Spleen (tissue), 11 donors: Measurements from ENCODE around the gene CEP55. TPM values are rescaled to one million over a fixed set of nuclear protein-coding genes. Genes with fewer than 3 reads are reported as not detected.
"Not testable (repeated sequence)": the region's sequence is repeated elsewhere in the genome, so short reads cannot be mapped to it uniquely, and the experiment has no call there.

Experiments used
- DNase-seq: peaks from one replicate; pipeline ENCODE4 v3.0.0-alpha.2; 2020
- H3K27ac ChIP-seq, 8 donors: fragments of 200-600 bp; sonication (generic) in 7 of 8; 1 replicate in 4 of 8; 2 replicates in 4 of 8; pipeline versions ENCODE4 v1.5.0 to v1.8.0; 2016 to 2021; ENCODE audit warnings: inconsistent platforms in 4 of 8, mild to moderate bottlenecking in 4 of 8, moderate library complexity in 1 of 8
- H3K27me3 ChIP-seq, 7 donors: fragments of 200-600 bp; sonication (generic) in 6 of 7; replicated peaks in 1 of 7; 1 replicate in 4 of 7; 2 replicates in 3 of 7; pipeline versions ENCODE4 v1.5.0 to v1.8.0; 2016 to 2021; ENCODE audit warnings: inconsistent platforms in 3 of 7, mild to moderate bottlenecking in 1 of 7
- H3K36me3 ChIP-seq, 6 donors: fragments of 200-600 bp; sonication (generic) in 5 of 6; 1 replicate in 4 of 6; 2 replicates in 2 of 6; pipeline versions ENCODE4 v1.5.0 to v1.8.0; 2016 to 2021; ENCODE audit warnings: inconsistent platforms in 2 of 6
- H3K4me1 ChIP-seq, 6 donors: fragments of 200-600 bp; sonication (generic) in 5 of 6; 1 replicate in 3 of 6; 2 replicates in 3 of 6; pipeline versions ENCODE4 v1.5.0 to v1.8.0; 2016 to 2021; ENCODE audit warnings: inconsistent platforms in 3 of 6
- H3K4me3 ChIP-seq, 8 donors: fragments of 200-600 bp; sonication (generic) in 7 of 8; 1 replicate in 4 of 8; 2 replicates in 4 of 8; pipeline versions ENCODE4 v1.5.0 to v1.8.0; 2016 to 2021; ENCODE audit warnings: inconsistent platforms in 4 of 8, mild to moderate bottlenecking in 4 of 8, moderate library complexity in 2 of 8
- H3K9me3 ChIP-seq, 8 donors: fragments of 200-600 bp; sonication (generic) in 7 of 8; 1 replicate in 4 of 8; 2 replicates in 4 of 8; pipeline versions ENCODE4 v1.5.0 to v1.8.0; 2016 to 2021; ENCODE audit warnings: inconsistent platforms in 4 of 8
- POLR2A ChIP-seq, 3 donors: fragments of 450-650 bp; IDR thresholded peaks; one replicate each; pipeline ENCODE4 v1.5.1; 2017; ENCODE audit warnings: antibody characterized with exemption in 3 of 3, mild to moderate bottlenecking in 1 of 3
- POLR2AphosphoS5 ChIP-seq, 3 donors: sonication (generic); formaldehyde crosslinking; IDR thresholded peaks; one replicate each; pipeline ENCODE4 v1.5.1; 2017; ENCODE audit warnings: antibody characterized with exemption in 3 of 3
- WGBS, 5 donors: extraction: QIAGEN DNeasy Blood & Tissue Kit in 3 of 5; methylation state at CpG; one replicate each; pipeline versions ENCODE4 v1.1.5 to v1.1.7; 2013 to 2018; 5-methylcytosine and 5-hydroxymethylcytosine counted together
- intact Hi-C: fragments of 100-400 bp; cut with DNase I; formaldehyde crosslinking; loops from one replicate; pipeline ENCODE4 v1.15.0; 2023; ENCODE audit warnings: low total_unique reads
- polyA plus RNA-seq, 3 donors: library from polyadenylated mRNA; stranded (reverse); fragments of 200-250 nt; gene quantifications; one replicate each; pipeline ENCODE4 v1.2.1, GENCODE V29; 2013
- total RNA-seq, 7 donors: library from RNA; depleted of rRNA in 3 of 7; stranded (reverse); fragments of >200 nt in 3 of 7; fragmentation: NEBNext Ultra II Directional in 4 of 7; extraction: Animal tissue kit (Norgen Biotek cat#: 25700) in 4 of 7; gene quantifications; one replicate each; pipeline versions ENCODE4 v1.1.0 to v1.2.1, GENCODE V29; 2016 to 2021
- TF ChIP-seq, protein P1 (sequence below), 11 experiments: fragments of 200-600 bp in 7 of 11; fragments of 450-650 bp in 4 of 11; sonication (generic) in 4 of 11; IDR thresholded peaks in 8 of 11; conservative IDR thresholded peaks in 3 of 11; 1 replicate in 7 of 11; 2 replicates in 4 of 11; pipeline versions ENCODE4 v1.4.0 to v1.8.0; 2016 to 2021; ENCODE audit warnings: antibody characterized with exemption in 11 of 11, inconsistent platforms in 4 of 11, mild to moderate bottlenecking in 1 of 11
- donor health status: healthy with polysubstance abuse.
- donor health status: DM: no; HTN: no; CAD: no; lungs with moderate emphysema.
- donor health status: DM: no; HTN: no; CAD: no.
- donor health status: Bipolar disorder and iron deficiency.
- donor health status: healthy.
- donor health status: DM: no; HTN: no; CAD: no.
- donor health status: DM: yes; HTN: yes; CAD: no.

CEP55 gene
- total and polyA plus RNA-seq, 10 donors: 0.95 to 6.6 (median 3.1) TPM

DNA sequence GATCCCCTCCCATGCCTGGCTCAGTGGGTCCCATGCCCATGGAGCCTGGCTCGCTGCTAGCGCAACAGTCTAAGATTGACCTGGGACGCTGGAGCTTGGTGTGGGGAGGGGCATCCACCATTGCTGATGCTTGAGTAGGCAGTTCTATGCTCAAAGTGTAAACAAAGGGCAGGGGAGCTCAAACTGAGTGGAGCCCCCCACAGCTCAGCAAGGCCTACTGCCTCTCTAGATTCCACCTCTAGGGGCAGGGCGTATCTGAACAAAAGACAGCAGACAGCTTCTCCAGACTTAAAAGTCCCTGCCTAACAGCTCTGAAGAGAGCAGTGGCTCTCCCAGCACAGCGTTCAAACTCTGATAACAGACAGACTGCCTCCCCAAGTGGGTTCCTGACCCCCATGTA, 38.9 kb downstream of the CEP55 start:
- Histone ChIP-seq H3K27ac (no peak overlapping the region), H3K4me3 (no peak overlapping the region), H3K27me3 (peaks cover 0 to 22% (median 0%) of the 10 kb centered on the region in 7 donors), H3K4me1 (no peaks in the 10 kb centered on the region), H3K36me3 (no peaks in the 10 kb centered on the region), H3K9me3 (no peaks in the 10 kb centered on the region)
- WGBS, 5 donors: 85 to 100% (median 96%) methylated on average over 3 to 5 of the region's 5 CpGs
- DNase-seq: no peak
- TF ChIP-seq POLR2AphosphoS5 (IDR thresholded peaks at IDR 0.05) (no peak), POLR2A (IDR thresholded peaks at IDR 0.05) (no peak)
- TF ChIP-seq, protein P1, sequence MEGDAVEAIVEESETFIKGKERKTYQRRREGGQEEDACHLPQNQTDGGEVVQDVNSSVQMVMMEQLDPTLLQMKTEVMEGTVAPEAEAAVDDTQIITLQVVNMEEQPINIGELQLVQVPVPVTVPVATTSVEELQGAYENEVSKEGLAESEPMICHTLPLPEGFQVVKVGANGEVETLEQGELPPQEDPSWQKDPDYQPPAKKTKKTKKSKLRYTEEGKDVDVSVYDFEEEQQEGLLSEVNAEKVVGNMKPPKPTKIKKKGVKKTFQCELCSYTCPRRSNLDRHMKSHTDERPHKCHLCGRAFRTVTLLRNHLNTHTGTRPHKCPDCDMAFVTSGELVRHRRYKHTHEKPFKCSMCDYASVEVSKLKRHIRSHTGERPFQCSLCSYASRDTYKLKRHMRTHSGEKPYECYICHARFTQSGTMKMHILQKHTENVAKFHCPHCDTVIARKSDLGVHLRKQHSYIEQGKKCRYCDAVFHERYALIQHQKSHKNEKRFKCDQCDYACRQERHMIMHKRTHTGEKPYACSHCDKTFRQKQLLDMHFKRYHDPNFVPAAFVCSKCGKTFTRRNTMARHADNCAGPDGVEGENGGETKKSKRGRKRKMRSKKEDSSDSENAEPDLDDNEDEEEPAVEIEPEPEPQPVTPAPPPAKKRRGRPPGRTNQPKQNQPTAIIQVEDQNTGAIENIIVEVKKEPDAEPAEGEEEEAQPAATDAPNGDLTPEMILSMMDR (IDR thresholded peaks at IDR 0.05 in 8 of 11, conservative IDR thresholded peaks at IDR 0.05 in 3 of 11): no peak
- intact Hi-C loops: no loop called here

DNA sequence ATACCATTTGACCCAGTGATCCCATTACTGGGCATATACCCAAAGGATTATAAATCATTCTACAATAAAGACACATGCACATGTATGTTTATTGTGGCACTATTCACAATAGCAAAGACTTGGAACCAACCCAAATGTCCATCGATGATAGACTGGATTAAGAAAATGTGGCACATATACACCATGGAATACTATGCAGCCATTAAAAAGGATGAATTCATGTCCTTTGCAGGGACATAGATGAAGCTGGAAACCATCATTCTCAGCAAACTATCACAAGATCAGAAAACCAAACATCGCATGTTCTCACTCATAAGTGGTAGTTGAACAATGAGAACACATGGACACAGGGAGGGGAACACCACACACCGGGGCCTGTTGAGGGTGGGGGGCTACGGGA, 44.5 kb downstream of the CEP55 start:
- 88 to 99% (median 95%) methylated on average over 4 of the region's 4 CpGs for WGBS, 5 donors
- DNase-seq, intact Hi-C loops, H3K4me1 ChIP-seq, H3K9me3 ChIP-seq, H3K36me3 ChIP-seq, H3K4me3 ChIP-seq, H3K27me3 ChIP-seq, H3K27ac ChIP-seq: not testable (repeated sequence)

DNA sequence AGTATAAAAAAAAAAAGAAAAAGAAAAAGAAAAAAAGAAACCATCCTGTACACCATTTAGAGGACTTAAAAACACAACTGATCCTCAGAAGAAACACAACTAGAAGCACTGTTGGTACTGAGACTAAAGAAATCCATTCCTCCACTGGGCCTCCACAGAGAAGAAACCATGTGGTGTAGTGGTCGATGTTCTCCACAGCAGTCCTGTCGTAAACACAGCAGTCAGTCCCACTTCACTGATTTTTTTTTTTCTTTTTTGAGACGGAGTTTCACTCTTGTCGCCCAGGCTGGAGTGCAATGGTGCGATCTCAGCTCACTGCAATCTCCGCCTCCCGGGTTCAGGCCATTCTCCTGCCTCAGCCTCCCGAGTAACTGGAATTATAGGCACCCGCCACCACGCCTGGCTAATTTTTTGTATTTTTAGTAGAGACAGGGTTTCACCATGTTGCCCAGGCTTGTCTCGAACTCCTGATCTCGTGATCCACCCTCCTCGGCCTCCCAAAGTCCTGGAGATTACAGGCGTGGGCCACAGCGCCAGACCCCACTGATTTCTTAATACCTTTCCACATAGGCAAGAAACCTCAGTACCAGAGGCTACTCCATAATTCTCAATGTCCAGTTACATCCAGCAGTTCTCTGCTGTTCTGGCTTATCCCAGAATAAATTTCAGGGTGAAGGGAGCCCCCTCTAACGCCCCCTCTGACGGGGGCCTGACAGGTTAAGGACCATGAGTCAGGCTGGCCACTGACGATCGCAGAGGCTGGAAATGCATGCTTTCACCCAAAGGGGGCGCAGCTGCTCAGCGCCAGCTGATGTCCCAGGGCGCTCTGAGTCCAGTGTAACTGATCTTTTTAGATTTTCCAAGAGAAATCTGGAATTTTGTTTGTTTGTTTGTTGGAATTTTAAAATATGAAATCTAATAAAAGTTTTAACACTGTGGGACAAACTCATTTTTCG, 45.3 kb downstream of the CEP55 start:
- H3K36me3 ChIP-seq: no peaks in the 10 kb centered on the region
- H3K27ac ChIP-seq: no peak overlapping the region
- H3K27me3 ChIP-seq: peaks cover 0 to 4% (median 0%) of the 10 kb centered on the region in 7 donors
- peak overlapping the region in 1 of 8 donors; percentile 19 for H3K4me3 ChIP-seq
- peaks cover 0 to 9% (median 0%) of the 10 kb centered on the region in 6 donors for H3K4me1 ChIP-seq
- WGBS, 5 donors: 52 to 60% (median 58%) methylated on average over 21 to 23 of the region's 23 CpGs
- no peak for DNase-seq
- no peak for TF ChIP-seq POLR2A (IDR thresholded peaks at IDR 0.05)
- no peak for TF ChIP-seq POLR2AphosphoS5 (IDR thresholded peaks at IDR 0.05)
- TF ChIP-seq, protein P1 (IDR thresholded peaks at IDR 0.05 in 8 of 11, conservative IDR thresholded peaks at IDR 0.05 in 3 of 11): peak in 9 of 11 experiments; percentile 30 to 76 (median 61)
- intact Hi-C loops: no loop called here
- H3K9me3 ChIP-seq: no peaks in the 10 kb centered on the region

DNA sequence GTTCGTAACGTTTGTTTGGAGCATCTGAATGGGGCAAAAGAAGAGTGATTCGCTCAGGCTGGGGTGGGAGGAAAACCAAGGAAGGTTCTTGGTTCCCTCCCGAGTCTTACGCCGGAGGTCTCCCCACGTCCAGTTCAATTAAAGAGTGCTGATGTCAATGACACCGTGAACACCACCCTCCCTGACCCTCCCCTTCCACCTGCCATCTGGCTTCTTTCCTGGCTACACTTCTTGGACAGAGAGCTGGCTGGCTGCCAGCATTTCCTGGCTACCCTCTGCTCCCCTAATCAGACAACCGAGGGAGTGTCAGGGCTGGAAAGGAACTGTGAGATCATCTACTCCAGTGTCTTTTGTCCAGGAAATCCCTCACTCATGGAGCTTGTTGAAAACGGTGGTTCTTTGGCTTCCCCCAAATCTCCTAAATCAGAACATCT, 46.0 kb downstream of the CEP55 start:
- Histone ChIP-seq H3K4me1 (peaks cover 0 to 9% (median 0%) of the 10 kb centered on the region in 6 donors), H3K27me3 (peaks cover 0 to 4% (median 0%) of the 10 kb centered on the region in 7 donors), H3K9me3 (no peaks in the 10 kb centered on the region), H3K36me3 (no peaks in the 10 kb centered on the region), H3K27ac (no peak overlapping the region), H3K4me3 (peak overlapping the region in 1 of 8 donors; percentile 19)
- 16 to 26% (median 19%) methylated on average over 10 of the region's 10 CpGs for WGBS, 5 donors
- TF ChIP-seq, protein P1 (IDR thresholded peaks at IDR 0.05 in 8 of 11, conservative IDR thresholded peaks at IDR 0.05 in 3 of 11): no peak
- no peak for TF ChIP-seq POLR2A (IDR thresholded peaks at IDR 0.05)
- no peak for TF ChIP-seq POLR2AphosphoS5 (IDR thresholded peaks at IDR 0.05)
- intact Hi-C loops: no loop called here
- DNase-seq: no peak

DNA sequence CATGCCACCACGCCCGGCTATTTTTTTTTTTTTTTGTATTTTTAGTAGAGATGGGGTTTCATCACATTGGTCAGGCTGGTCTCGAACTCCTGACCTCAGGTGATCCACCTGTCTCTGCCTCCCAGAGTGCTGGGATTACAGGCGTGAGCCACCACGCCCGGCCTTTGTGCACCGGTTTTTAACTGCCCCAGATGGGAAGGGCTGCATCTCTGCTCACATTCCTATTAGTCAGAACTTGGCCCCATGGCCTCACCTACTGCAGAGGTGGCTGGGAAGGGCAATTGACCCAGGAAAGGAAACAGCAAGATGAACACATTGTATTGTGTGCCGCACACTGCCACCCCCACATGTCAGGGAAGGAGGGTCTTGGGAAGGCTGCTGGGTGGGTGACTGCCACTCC, 50.6 kb downstream of the CEP55 start:
- H3K4me1 ChIP-seq, DNase-seq, H3K36me3 ChIP-seq, H3K9me3 ChIP-seq, H3K27ac ChIP-seq, H3K4me3 ChIP-seq, intact Hi-C loops, H3K27me3 ChIP-seq: not testable (repeated sequence)
- WGBS, 5 donors: 79 to 94% (median 89%) methylated on average over 7 to 8 of the region's 8 CpGs
